ENCODE data around the gene GTSF1L.

- TF ChIP-seq EZH2 (IDR thresholded peaks at IDR 0.05; ENCODE audit: insufficient read depth, poor library complexity, severe bottlenecking) (no peak), EZH2phosphoT487 (IDR thresholded peaks at IDR 0.05; ENCODE audit: insufficient read depth, low read depth) (no peak)
Observed at GRCh38 chr20:43774754-43775153, 48.0 kb upstream of the GTSF1L start.

All from GM23248 (cell line).